AG09319 (cell line): ENCODE data around the gene DOC2B.

Source experiments
- DNase-seq: peaks from one replicate; pipeline ENCODE4 v3.0.0-alpha.2; 2010; ENCODE audit warnings: low read depth; ENCODE audit errors: extremely low read depth
- TF ChIP-seq, protein P1 (sequence below): IDR thresholded peaks from 2 replicates; pipeline ENCODE4 v1.5.1; 2011; ENCODE audit warnings: low read depth, mild to moderate bottlenecking, inconsistent platforms, low read length, moderate library complexity

DOC2B gene

DNA sequence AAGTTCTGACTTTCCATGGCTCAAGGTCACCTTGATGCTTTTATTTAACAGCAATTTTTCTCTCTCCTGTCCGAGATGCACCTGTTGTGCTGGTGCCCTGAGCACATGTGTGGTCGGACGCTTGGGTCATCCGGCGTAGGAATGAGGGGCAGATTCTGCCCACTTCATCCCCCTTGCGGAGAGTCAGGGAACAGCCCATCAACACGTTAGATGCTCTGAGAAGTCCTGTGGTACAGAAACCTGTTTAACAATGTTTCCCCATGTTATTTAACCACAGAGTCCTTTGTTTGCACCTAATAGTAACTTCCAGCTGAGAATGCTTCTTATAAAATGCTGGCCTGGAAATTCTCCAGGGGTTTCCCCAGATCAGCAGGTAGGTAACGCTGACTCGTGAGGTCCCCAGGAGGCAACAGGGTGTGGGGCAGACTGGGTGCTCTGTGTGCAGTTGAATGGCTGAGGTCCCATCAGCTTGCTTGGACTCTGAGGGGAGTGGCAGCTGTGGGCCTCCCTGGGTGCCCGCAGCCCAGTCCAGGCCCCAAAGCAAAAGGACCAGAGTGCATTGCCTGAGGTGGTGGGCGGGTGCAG lies 17.8 kb downstream of the DOC2B start:
- TF ChIP-seq, protein P1, sequence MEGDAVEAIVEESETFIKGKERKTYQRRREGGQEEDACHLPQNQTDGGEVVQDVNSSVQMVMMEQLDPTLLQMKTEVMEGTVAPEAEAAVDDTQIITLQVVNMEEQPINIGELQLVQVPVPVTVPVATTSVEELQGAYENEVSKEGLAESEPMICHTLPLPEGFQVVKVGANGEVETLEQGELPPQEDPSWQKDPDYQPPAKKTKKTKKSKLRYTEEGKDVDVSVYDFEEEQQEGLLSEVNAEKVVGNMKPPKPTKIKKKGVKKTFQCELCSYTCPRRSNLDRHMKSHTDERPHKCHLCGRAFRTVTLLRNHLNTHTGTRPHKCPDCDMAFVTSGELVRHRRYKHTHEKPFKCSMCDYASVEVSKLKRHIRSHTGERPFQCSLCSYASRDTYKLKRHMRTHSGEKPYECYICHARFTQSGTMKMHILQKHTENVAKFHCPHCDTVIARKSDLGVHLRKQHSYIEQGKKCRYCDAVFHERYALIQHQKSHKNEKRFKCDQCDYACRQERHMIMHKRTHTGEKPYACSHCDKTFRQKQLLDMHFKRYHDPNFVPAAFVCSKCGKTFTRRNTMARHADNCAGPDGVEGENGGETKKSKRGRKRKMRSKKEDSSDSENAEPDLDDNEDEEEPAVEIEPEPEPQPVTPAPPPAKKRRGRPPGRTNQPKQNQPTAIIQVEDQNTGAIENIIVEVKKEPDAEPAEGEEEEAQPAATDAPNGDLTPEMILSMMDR = no peak
- no peak for DNase-seq

DNA sequence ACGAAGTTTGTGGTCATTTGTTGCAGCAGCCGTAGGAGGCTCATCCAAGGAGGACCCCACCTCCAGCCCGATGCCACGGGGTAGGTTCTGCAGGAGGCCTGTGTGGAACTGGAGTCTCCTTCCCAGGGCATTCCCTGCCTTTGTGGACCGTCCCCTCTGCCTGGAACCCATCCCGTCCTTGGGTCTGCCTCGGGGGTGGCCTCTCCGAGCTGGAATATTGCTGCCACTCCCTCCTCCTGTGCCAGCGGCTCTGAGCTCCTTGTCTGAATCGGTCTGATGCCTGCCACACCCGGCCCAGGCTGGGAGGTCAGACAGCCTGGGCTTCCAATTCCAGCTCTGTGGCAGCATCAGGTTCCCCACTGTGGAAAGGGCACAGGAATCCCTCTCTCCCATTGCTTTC lies 18.8 kb downstream of the DOC2B start:
- no peak for DNase-seq
- TF ChIP-seq, protein P1 = no peak

DNA sequence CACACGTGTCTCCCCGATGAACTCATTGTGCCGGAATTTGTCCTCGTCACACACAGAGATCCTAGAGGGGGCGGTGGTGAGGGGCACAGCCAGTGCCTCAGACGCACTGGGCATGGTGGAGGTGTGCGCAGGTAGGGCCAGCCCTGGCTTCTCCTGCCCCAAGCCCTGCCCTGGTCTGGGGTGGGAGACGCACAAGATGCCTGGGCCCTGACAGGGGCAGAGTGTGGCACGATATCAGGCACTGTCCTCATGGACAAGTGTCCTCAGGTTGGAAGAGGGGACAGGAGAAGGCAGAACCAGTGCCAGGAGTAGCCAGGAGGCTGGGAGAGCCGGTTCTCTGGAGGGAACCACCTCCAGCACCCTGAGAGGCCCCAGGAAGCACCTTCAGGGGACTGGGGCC lies 20.0 kb downstream of the DOC2B start:
- no peak for DNase-seq
- TF ChIP-seq, protein P1 = no peak

DNA sequence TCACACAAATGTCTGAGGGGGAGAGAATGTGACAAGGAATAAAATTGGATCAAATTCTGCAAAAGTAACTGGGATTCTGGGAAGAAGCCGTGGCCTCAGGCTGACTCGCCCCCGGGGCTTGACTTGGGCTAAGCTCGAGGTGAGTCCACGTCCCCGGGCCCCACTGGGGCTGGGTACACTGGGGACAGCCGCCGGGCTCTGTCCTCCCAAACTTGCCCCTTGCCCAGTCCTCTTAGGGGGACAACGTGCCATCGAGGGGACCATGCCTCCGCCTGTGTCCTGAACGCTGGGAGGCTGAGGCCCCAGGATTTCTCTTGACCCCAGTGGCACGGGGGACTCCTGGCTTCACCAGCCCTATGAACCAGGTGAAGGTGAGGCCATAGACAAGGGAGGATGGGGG lies 21.1 kb downstream of the DOC2B start:
- TF ChIP-seq, protein P1 = no peak
- DNase-seq = no peak

DNA sequence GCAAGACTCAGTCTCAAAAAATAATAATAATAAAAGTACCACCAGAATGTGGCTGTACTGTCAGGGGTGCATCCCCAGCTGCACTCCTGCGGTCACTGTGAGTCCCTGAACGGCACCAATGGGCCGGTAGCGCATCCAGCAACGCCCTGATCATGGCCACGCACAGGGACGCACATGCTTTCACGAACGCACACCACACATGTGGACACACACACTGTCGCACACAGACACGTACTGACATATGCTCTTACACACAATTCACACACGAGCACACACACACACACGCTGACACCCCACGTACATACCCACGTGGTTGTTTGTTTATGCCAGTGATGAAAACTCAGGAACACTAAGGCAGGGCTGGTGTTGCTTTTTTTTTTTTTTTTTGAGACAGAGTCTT lies 21.8 kb downstream of the DOC2B start:
- TF ChIP-seq, protein P1 = no peak
- DNase-seq = no peak

DNA sequence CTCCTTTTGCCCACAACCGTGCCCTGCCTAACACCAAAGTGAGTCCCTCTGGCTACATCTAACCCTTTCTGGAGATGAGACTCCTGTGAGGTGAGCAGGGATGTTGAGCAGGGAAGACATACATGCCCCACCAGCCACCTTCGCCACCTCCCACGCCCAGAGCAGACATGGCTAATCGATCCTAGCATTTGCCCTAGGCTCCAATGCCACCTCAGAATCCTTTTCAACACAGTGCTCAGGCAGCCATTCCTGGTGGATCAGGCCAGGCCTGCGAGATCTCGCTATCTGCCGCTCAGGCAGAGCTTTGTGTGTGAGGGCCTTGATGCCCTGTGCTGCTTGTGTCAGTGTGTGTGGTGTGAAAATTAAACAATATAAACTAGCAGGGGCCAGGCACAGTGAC lies 23.1 kb downstream of the DOC2B start:
- no peak for DNase-seq
- TF ChIP-seq, protein P1 = no peak

DNA sequence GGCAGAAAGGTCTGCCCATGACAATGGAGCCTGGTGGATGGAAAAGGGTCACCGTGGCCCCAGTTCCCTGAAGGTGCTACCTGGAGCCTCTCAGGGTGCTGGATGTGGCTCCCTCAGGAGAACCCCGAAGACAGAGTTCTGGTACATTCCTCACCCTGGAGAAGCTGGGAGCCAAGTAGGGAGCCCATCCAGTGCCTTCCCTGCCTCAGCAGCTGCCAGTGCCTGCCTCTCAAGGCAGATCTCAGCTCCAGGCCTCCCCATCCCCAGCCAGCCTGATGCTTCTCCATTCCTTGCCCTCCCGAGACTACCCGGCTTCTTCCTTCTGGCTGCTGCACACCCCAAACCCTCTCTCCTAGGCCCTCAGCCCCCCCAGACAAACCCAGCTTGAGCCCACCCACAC lies 23.5 kb downstream of the DOC2B start:
- no peak for DNase-seq
- TF ChIP-seq, protein P1 = no peak
